Measurements from ENCODE around the gene CADPS2. TPM values are rescaled to one million over a fixed set of nuclear protein-coding genes. Genes with fewer than 3 reads are reported as not detected.

CADPS2 gene
- total and polyA plus RNA-seq, 10 of the 15 experiments (the other 5 are each of a cell fraction or from before 2014, with no cell fraction given), result 0.05 to 7.5 (median 0.25) TPM

DNA sequence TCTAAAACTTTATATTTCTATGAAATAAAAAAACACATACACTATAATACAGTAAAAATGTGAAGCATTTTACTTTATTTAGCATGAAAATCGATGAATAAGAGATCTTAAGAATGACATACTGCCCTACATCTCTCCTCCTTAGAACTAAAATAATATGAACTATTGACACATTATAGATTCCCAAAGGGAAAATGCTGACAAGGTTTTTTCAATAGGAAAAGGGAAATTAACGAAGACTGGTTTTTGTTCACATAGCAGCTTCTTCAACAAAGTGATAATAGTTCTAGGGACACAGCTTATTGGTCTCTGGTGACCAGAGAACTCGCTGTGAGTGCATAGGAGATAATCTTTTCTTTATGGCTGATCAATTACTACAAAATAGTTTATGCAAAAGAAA is 523.8 kb downstream of the CADPS2 start:
- no TSS peak for BruUV-seq (replicated peaks)
- intact Hi-C loops (cut with micrococcal nuclease; ENCODE audit: unreplicated experiment) (no loop called here), in situ Hi-C loops (cut with MboI) (no loop called here)
- no peak overlapping the region for H3K4me3 ChIP-seq
- RAD21 ChIA-PET (ENCODE audit: unreplicated experiment), result no interaction called here
- TF ChIP-seq PAX5 (IDR thresholded peaks at IDR 0.05; ENCODE audit: borderline replicate concordance, low read depth, low read length), result no peak
- no peak for TF ChIP-seq HDAC6 (IDR thresholded peaks at IDR 0.05; ENCODE audit: unreplicated experiment)
- no peak for TF ChIP-seq CREB1 (IDR thresholded peaks at IDR 0.05; ENCODE audit: low read depth)
- H3K4me1 ChIP-seq (ENCODE audit: control insufficient read depth, insufficient read depth, low read length), result no peaks in the 10 kb centered on the region
- no peaks in the 10 kb centered on the region for H3K9me3 ChIP-seq (replicated peaks; ENCODE audit: control insufficient read depth, insufficient read depth, low read length)
- H4K20me1 ChIP-seq (ENCODE audit: control insufficient read depth, insufficient read depth), result no peaks in the 10 kb centered on the region
- 21% methylated on average over 3 of the region's 3 CpGs for WGBS (ENCODE audit: insufficient coverage, insufficient replicate concordance, low lambda C conversion rate, missing lambda C conversion rate)
- H2AFZ ChIP-seq (ENCODE audit: control insufficient read depth, low read depth, low read length), result no peak overlapping the region
- H3K4me2 ChIP-seq (ENCODE audit: control insufficient read depth, insufficient read depth), result no peak overlapping the region
- FAIRE-seq (no peak), DNase-seq (ENCODE audit: low read depth, low spot score) (no peak), ATAC-seq (no peak)
- CTCF ChIA-PET, result interaction anchor here (0.9 kb wide), 1 partner anchor 8 kb away, joined by 3 read pairs; no protein-coding TSS in a partner anchor
- H3K27ac ChIP-seq (ENCODE audit: control insufficient read depth, insufficient read depth), result no peak overlapping the region
- no peaks in the 10 kb centered on the region for H3K79me2 ChIP-seq (ENCODE audit: control insufficient read depth, insufficient read depth, low read length)
- no peaks in the 10 kb centered on the region; a peak in 1 of 4 replicates for H3K27me3 ChIP-seq (replicated peaks in 1 of 2; ENCODE audit: control insufficient read depth in 2 of 2, insufficient read depth in 2 of 2, low read length in 1 of 2)
- POLR2A ChIA-PET, result interaction anchor here (0.6 kb wide), 1 partner anchor 64 kb away, joined by 4 read pairs; no protein-coding TSS in a partner anchor
- no peak overlapping the region for H3K9ac ChIP-seq (ENCODE audit: control insufficient read depth, insufficient read depth, low read length)
- SMC1A ChIA-PET (ENCODE audit: uncharacterized antibody, unreplicated experiment), result interaction anchor here (0.6 to 1.3 kb wide), 5 partner anchors 15 to 165 kb away, joined by 3 to 4 read pairs (median 3); no protein-coding TSS in a partner anchor
- no peaks in the 10 kb centered on the region for H3K36me3 ChIP-seq (ENCODE audit: control insufficient read depth in 2 of 2, insufficient read depth in 2 of 2, low read length in 1 of 2)

DNA sequence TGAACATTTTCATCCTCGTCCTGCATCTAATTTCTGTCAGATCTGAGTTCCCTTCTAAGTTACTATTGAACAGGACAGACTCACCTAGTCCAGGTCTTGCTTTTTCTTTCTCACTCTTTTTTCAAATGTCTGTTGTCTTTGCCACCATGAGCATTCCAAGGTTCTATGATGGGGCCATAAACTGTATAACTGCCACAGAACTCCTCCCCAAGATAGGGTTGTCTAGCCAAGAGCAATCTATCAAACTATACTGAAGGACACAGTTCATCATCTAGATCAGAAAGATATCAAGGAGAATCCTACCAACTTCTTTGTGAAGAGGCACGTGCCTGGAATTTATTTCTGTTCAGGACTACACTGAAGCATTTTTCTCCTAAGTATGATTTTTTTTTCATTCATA is 531.6 kb downstream of the CADPS2 start:
- ChIA-PET CTCF (interaction anchor here (1.3 kb wide), 1 partner anchor 8 kb away, joined by 3 read pairs; no protein-coding TSS in a partner anchor), POLR2A (no interaction called here), RAD21 (ENCODE audit: unreplicated experiment) (no interaction called here), SMC1A (ENCODE audit: uncharacterized antibody, unreplicated experiment) (no interaction called here)
- no peaks in the 10 kb centered on the region for H4K20me1 ChIP-seq (ENCODE audit: control insufficient read depth, insufficient read depth)
- H3K9me3 ChIP-seq (replicated peaks; ENCODE audit: control insufficient read depth, insufficient read depth, low read length), result no peaks in the 10 kb centered on the region
- in situ Hi-C loops (cut with MboI) (no loop called here), intact Hi-C loops (cut with micrococcal nuclease; ENCODE audit: unreplicated experiment) (no loop called here)
- H3K4me1 ChIP-seq (ENCODE audit: control insufficient read depth, insufficient read depth, low read length), result no peaks in the 10 kb centered on the region
- H3K27me3 ChIP-seq (replicated peaks in 1 of 2; ENCODE audit: control insufficient read depth in 2 of 2, insufficient read depth in 2 of 2, low read length in 1 of 2), result no peaks in the 10 kb centered on the region
- H2AFZ ChIP-seq (ENCODE audit: control insufficient read depth, low read depth, low read length), result no peak overlapping the region
- ATAC-seq (no peak), FAIRE-seq (no peak), DNase-seq (ENCODE audit: low read depth, low spot score) (no peak)
- BruUV-seq (replicated peaks), result no TSS peak
- H3K9ac ChIP-seq (ENCODE audit: control insufficient read depth, insufficient read depth, low read length), result no peak overlapping the region
- no peak overlapping the region for H3K27ac ChIP-seq (ENCODE audit: control insufficient read depth, insufficient read depth)
- no peak for TF ChIP-seq CHD2 (IDR thresholded peaks at IDR 0.05; ENCODE audit: borderline replicate concordance, low read depth, low read length)
- H3K4me2 ChIP-seq (ENCODE audit: control insufficient read depth, insufficient read depth), result no peak overlapping the region
- no peaks in the 10 kb centered on the region for H3K79me2 ChIP-seq (ENCODE audit: control insufficient read depth, insufficient read depth, low read length)
- H3K36me3 ChIP-seq (ENCODE audit: control insufficient read depth in 2 of 2, insufficient read depth in 2 of 2, low read length in 1 of 2), result no peaks in the 10 kb centered on the region
- H3K4me3 ChIP-seq, result no peak overlapping the region
- 56% methylated on average over 2 of the region's 2 CpGs for WGBS (ENCODE audit: insufficient coverage, insufficient replicate concordance, low lambda C conversion rate, missing lambda C conversion rate)
